ENCODE data around the gene DNAH2. TPM values are rescaled to one million over a fixed set of nuclear protein-coding genes. Genes with fewer than 3 reads are reported as not detected.

The DNAH2 gene
- total and polyA plus RNA-seq, 11 donors = 0.02 to 0.56 (median 0.05) TPM; not detected in 4

DNA sequence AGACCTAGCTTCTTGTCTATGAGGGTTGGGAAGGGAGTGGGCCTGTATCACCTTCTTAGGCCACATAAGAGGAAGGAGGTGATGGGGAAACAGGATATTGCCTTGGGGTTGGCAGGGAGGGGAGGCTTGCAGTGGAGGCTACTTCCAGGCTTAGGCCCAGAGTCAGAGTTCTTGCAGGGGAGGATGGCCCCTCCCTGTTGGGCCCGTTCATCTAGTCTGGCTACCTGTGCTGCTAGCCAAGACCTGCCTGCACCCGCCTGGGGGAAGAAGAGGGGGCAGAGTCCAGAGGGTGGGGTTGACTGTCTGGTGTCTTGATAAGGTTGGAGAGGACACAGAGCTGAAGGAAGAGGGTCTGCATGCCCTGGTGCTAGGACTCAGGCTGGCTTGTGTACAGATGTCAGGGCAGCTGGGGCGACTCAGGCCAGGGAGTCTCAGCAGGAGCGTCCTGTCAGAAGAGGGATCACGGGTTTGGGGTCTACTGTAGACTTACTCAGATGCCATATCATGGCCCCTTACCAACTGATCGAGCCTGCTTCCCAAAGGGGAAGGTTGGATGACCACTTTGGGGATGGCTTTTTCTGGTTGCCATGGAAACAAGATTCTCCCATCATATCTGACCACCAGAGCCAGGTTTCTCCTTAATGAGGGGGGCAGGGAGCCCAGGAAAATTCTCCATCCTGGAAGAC lies 121.8 kb downstream of the DNAH2 start:
- Histone ChIP-seq H3K4me3 (peak overlapping the region in 2 of 12 donors; percentile 6 to 35), H3K36me3 (peaks cover 0 to 12% (median 4%) of the 10 kb centered on the region in 9 donors), H3K9me3 (no peaks in the 10 kb centered on the region), H3K27me3 (no peaks in the 10 kb centered on the region), H3K27ac (peak overlapping the region in 8 of 12 donors; percentile 22 to 99 (median 51)), H3K4me1 (peaks cover 5 to 80% (median 48%) of the 10 kb centered on the region in 12 donors)
- peak in 1 of 5 donors; percentile 29 for DNase-seq
- no peak for ATAC-seq
- intact Hi-C loops (cut with DNase I) = loop anchor here in 2 of 10 donors (5.0 kb wide), 2 partner anchors 152 to 298 kb away; partner anchors contain the start of genes TP53 (in 1 of the 2) and WRAP53 (in 1 of the 2)
- WGBS, 4 donors = 58 to 68% (median 62%) methylated on average over 6 of the region's 6 CpGs
- TF ChIP-seq POLR2A (IDR thresholded peaks at IDR 0.05) (no peak), CTCF (IDR thresholded peaks at IDR 0.05) (no peak)

DNA sequence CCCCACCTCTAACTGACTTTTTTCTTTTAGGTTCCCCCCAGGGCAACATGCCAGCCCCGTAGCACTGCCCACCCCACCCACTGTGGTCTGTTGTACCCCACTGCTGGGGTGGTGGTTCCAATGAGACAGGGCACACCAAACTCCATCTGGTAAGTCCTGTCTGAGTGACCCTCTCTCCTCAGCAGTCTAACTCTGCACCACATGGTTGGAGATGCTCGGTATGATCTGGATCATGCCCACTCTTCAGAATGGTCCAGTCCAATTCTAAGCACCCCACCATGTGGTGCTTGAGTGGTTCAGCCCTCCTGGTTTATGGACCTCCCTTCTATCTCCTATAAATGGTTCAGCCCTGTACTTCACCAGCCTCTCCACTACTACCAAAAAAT lies 122.3 kb downstream of the DNAH2 start:
- WGBS, 4 donors = 46 to 55% (median 48%) methylated on average over 2 of the region's 2 CpGs
- ATAC-seq (no peak), DNase-seq (no peak)
- Histone ChIP-seq H3K4me1 (peaks cover 5 to 82% (median 49%) of the 10 kb centered on the region in 12 donors), H3K27me3 (no peaks in the 10 kb centered on the region), H3K36me3 (peaks cover 0 to 12% (median 4%) of the 10 kb centered on the region in 9 donors), H3K27ac (peak overlapping the region in 6 of 12 donors; percentile 25 to 99 (median 96)), H3K4me3 (peak overlapping the region in 1 of 12 donors; percentile 2), H3K9me3 (no peaks in the 10 kb centered on the region)
- TF ChIP-seq POLR2A (IDR thresholded peaks at IDR 0.05) (no peak), CTCF (IDR thresholded peaks at IDR 0.05) (no peak)
- intact Hi-C loops (cut with DNase I) = loop anchor here in 5 of 10 donors (5.0 to 10.0 kb wide), 8 partner anchors 153 to 605 kb away; partner anchors contain the start of genes PER1 (in 2 of the 5), CHRNB1 (in 1 of the 5), DVL2 (in 1 of the 5) and GABARAP (in 1 of the 5)

DNA sequence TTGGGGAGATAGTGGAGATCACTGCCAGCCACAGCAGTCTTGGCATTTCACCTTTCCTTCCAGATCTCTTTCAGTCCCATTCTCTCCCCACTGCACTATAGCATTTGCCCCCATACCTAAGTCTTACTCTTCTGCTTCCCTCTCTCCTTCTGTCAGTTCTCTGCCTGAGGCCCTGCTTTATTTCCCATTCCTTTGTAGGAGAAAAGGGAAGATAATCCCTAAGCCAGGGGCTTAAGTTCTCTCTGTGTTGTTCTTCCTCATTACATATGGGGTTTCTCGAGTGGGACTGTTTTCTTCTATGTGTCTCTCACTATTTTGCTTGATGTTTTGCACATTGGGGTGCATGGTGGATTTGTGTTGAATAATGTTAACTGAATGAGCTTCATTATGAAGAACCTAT lies 122.9 kb downstream of the DNAH2 start:
- no peaks in the 10 kb centered on the region for H3K9me3 ChIP-seq
- peak overlapping the region in 1 of 12 donors; percentile 88 for H3K4me3 ChIP-seq
- no peaks in the 10 kb centered on the region for H3K27me3 ChIP-seq
- intact Hi-C loops (cut with DNase I) = loop anchor here in 4 of 10 donors (5.0 to 10.0 kb wide), 6 partner anchors 304 to 606 kb away; partner anchors contain the start of genes PER1 (in 2 of the 4), CHRNB1 (in 1 of the 4), DVL2 (in 1 of the 4) and GABARAP (in 1 of the 4)
- H3K27ac ChIP-seq = peak overlapping the region in 7 of 12 donors; percentile 95 to 99 (median 97)
- DNase-seq = no peak
- peaks cover 6 to 83% (median 55%) of the 10 kb centered on the region in 12 donors for H3K4me1 ChIP-seq
- ATAC-seq = no peak
- TF ChIP-seq POLR2A (IDR thresholded peaks at IDR 0.05) = no peak
- no peak for TF ChIP-seq CTCF (IDR thresholded peaks at IDR 0.05)
- 49 to 80% (median 55%) methylated on average over 1 of the region's 1 CpG for WGBS, 4 donors
- H3K36me3 ChIP-seq = peaks cover 0 to 17% (median 5%) of the 10 kb centered on the region in 9 donors

DNA sequence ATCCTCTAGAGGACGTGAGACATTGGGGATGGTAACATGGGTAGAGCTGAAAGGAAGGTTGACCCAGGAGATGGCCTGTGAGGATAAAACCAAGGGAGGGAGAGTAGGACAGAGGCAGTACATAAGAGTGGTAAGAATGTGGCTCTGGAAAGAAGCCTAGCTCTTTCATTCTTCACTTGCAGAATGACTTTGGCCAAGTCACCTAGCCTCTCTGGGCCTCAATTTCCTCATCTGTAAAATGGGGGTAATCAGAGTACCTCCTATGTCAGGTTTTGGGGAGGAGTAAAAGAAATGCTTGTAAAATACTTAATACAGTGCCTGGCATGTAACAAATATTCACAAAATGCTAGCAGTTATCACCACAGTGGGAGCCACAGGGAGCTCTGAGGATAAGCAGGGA lies 123.3 kb downstream of the DNAH2 start:
- TF ChIP-seq POLR2A (IDR thresholded peaks at IDR 0.05) (no peak), CTCF (IDR thresholded peaks at IDR 0.05) (no peak)
- Histone ChIP-seq H3K9me3 (no peaks in the 10 kb centered on the region), H3K27me3 (no peaks in the 10 kb centered on the region), H3K4me3 (peak overlapping the region in 8 of 12 donors; percentile 71 to 88 (median 80)), H3K27ac (peak overlapping the region; percentile 66 to 99 (median 95)), H3K4me1 (peaks cover 11 to 85% (median 59%) of the 10 kb centered on the region in 12 donors), H3K36me3 (peaks cover 0 to 21% (median 9%) of the 10 kb centered on the region in 9 donors)
- 73 to 88% (median 76%) methylated on average over 1 of the region's 1 CpG for WGBS, 4 donors
- ATAC-seq (no peak), DNase-seq (no peak)
- intact Hi-C loops (cut with DNase I) = loop anchor here in 4 of 10 donors (5.0 to 10.0 kb wide), 6 partner anchors 304 to 606 kb away; partner anchors contain the start of genes PER1 (in 2 of the 4), CHRNB1 (in 1 of the 4), DVL2 (in 1 of the 4) and GABARAP (in 1 of the 4)
